Daoy (cell line): ENCODE data around the gene DBNDD1. TPM values are rescaled to one million over a fixed set of nuclear protein-coding genes. Genes with fewer than 3 reads are reported as not detected.
"Not testable (repeated sequence)": the region's sequence is repeated elsewhere in the genome, so short reads cannot be mapped to it uniquely, and the experiment has no call there.

Source experiments
- DNase-seq: peaks from one replicate; pipeline ENCODE4 v3.0.0-alpha.2; 2015; ENCODE audit warnings: low read depth
- total RNA-seq: library from RNA; depleted of rRNA; stranded (reverse); fragments of >200 nt; shearing (Covaris generic); gene quantifications from 2 replicates; pipeline ENCODE4 v1.2.3, GENCODE V29; 2014

DBNDD1 gene
- total RNA-seq, 1 experiment from 2014 or later = 2.6 TPM

DNA sequence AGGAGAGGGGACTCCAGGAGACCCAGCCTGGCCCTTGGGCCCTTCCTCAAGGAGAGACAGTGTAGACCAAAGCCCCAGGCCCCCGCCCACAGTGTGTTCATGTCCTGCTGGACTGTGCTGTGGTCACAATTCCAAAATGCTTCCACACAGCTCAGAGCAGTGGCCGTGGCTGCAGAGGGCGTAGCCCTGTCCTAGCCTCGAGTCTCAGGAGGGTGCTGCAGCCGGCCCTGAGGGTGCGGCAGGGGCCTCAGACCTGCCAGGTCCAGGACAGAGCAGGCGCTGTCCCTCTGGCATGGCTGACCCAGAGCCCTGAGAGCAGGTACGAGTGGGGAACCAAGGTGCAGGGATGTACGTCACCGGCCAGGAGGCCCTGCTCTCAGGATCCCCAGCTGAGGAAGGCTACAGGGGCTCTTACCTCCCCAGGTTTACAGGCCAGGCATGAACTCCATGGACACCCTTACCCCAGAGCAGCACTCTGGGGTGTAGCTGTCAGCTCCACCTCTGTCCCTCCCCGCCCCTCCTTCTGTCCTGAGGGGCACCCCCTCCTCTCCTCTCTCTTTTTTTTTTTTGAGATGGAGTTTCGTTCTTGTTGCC is 7.3 kb downstream of the DBNDD1 start:
- no peak for DNase-seq

DNA sequence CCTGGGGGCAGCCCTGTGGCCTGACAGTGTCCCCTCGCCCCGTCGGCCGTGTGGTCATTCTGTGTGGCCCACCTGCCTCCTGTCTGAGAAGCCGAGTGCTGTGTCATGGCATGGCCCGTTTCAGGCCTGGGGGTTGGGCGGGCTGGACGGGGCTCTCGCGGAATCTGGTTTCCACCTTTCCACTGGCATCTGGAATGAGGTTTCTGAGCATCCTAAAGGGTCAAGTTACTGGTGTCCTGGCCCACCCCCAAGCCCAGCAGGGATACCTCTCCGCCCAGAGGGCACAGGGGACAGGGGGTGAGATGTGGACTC is 7.8 kb downstream of the DBNDD1 start:
- DNase-seq = no peak

DNA sequence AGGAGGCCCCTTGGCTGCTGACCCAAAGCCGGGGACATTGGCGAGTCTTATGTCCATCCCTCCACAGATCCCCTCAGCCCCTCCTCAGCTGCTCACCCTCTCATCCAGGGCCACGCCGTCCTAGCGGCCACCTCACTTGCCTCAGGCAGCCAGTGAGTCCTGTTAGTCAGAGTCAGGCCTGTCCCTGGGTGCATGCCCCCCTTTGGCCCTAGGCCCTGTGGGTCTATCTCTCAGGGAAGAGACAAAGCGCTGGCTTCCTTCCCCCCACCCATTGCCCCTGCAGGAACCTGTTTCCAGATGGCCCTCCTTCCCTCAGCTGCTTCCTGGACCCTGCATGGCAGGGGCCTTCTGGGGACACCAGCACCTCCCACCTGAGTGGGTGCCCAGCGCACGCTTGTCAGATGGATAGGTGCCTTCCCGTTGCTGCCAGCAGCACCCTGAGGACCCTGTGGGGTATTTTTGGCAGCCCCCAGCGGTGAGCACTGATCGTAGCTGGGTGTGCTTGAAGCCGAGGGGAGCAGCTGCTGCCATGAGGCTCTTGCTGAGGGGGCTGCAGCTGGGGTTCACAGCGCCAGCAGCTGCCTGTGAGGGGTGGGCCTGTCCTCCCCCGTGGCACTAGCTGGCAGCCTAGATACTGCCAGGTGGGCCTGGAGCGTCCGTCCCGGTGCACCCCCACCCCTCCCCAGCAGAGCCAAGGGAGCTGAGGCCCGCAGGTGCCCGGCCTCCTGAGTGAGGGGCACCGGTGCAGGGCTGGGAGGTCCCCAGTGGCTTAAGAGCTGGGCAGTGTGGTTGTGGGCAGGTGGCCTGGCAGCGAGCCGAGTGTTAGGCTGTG is 8.4 kb downstream of the DBNDD1 start:
- DNase-seq = no peak

DNA sequence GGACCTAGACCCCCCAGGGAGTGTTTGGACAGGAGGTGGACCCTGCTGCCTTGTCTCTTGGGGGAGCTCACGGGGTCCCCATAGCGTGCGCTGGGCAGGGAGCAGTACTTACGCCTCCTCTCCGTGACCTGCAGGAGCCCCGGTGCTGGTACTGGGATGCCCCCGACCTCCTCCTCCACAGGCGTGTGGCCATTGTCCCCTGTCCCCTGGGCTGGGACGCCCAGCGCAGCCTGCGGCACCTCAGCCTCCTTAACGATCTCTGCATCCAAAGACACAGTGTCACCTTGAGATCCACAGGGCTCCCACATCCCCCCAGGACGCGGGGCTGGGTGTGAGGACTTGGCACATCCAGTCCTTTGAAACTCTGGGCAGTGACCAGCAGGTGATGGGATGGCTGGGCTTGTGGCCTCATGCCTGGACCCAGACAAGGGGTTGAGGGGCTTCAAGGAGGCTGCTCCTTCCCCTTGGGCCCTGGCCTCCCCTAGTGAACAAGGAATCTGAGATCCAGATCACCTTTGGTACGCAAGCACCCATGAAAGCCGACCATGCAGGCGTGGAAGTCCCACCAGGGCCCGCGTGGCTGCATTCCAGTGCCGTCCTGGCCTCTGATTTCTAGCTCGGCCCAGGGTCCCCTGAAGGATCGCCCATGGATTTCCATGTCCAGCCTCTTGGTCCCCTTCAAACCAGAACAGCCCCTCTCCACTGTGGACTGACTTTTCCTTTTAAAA is 9.9 kb downstream of the DBNDD1 start:
- no peak for DNase-seq

DNA sequence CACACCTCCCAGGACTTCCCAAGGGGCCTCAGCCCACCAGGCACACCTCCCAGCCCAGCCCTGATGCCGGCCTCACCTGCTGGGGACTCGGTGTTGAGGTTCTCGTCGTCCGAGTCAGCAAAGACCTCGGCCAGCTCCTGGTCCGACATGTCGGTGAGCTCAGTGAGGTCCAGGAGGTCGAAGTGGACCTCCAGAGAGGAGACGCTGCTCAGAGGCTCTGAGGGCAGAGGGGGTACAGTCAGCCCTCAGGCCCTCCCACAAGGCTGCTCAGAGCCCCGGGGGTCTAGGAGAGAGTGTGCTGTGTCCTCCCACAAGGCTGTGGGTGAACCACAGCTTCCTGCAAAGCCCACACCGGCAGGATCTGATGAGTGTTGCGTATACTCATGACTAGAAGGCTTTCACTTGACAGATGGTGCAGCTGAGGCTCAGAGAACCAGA is 10.5 kb downstream of the DBNDD1 start:
- peak; percentile 55 for DNase-seq

DNA sequence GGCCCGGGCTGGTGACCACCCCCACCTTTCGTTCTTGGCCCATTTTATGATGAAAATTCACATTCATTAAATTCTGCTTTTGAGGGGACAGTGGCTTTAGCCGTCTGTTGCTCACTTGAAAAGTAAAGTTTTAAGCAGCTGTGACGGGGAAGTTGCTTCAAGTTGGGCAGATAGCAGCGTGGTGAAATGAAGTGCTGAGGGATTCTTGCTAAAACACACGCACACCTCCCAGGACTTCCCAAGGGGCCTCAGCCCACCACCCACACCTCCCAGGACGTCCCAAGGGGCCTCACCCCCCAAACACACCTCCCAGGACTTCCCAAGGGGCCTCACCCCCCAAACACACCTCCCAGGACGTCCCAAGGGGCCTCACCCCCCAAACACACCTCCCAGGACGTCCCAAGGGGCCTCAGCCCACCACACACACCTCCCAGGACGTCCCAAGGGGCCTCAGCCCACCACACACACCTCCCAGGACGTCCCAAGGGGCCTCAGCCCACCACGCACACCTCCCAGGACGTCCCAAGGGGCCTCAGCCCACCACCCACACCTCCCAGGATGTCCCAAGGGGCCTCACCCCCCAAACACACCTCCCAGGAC is 11.5 kb downstream of the DBNDD1 start:
- not testable (repeated sequence) for DNase-seq

DNA sequence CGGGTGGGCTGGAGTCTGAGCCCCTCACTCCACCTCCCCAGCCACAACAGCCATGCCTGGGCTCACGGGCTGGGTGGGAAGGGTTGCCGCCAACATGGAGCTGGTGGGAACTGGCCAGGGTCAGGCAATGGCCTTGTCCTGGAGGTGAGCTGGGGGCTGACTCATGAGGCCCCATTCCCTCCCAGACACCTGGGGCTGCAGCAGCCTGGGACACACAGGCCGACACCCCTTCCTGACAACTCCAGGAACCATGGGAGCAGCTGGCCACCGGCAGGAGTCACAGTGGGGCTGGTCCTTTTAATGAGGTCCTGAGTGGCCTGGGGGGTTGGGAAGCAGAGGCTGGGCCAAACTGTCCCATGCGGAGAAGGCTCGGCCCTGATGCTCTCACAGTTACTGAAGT is 12.2 kb downstream of the DBNDD1 start:
- DNase-seq = no peak

- no peak for DNase-seq
These were observed 13.1 kb downstream of the DBNDD1 start for GRCh38 chr16:90005956-90006663.

GRCh38 chr16:90004577-90004976 is 14.7 kb downstream of the DBNDD1 start:
- no peak for DNase-seq

DNA sequence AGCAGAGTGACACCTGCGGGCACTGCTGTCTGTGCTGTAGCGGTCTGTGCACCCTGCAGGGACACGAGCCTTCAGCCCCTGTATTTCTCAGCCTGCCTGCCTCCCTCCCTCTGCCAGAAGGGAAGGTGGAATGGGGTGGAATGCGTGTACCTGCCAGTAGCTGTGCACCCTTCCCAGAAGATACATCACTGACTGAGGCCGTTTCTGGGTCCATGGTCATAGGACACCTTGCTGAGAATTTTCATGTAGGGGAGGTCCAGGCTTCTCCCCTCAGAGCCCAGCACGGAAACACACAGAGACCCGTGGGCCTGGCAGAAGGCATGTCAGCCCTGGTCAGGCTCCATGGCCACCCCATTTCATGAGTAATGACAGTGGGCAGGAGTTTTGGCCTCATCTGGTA is 16.5 kb downstream of the DBNDD1 start:
- no peak for DNase-seq

GRCh38 chr16:90001761-90002503 is 17.3 kb downstream of the DBNDD1 start:
- no peak for DNase-seq

DNA sequence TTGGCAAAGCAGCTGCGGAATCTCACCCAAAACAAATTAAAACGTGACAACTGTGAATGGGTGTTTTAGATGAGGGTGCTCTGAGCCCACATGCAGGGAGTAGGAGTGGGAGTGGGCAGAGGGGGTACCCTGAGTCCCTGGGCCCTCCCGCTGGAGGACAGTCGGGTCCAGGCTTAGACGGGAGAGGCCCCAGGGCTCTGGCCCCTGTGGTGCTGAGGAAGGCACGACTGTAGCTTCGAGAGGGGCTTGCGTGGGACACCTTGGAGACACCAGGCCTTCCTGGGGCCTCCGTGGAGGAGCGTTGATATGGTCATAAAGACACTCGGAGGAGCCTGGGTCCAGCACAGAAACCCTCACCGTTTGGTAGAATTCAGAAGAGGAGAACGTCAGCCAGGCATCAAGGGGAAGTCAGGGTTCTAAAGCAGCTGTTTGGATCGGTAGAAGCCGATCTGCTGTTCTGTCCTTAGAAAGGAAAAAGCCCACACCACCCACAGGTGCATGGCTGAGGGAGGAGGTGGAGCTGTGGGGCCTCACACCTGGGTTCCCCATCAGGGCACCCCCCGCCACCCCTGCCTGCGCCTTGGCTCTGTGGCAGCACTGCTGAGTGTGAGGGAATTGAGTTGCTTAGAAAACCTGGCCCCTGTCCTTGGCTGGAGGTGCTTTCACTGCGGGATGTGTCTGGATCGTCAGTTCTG is 18.4 kb downstream of the DBNDD1 start:
- no peak for DNase-seq

- DNase-seq = no peak
These were observed 19.3 kb downstream of the DBNDD1 start for GRCh38 chr16:89999831-90000574.

- no peak for DNase-seq
These were observed 23.1 kb downstream of the DBNDD1 start for GRCh38 chr16:89996178-89996489.

DNA sequence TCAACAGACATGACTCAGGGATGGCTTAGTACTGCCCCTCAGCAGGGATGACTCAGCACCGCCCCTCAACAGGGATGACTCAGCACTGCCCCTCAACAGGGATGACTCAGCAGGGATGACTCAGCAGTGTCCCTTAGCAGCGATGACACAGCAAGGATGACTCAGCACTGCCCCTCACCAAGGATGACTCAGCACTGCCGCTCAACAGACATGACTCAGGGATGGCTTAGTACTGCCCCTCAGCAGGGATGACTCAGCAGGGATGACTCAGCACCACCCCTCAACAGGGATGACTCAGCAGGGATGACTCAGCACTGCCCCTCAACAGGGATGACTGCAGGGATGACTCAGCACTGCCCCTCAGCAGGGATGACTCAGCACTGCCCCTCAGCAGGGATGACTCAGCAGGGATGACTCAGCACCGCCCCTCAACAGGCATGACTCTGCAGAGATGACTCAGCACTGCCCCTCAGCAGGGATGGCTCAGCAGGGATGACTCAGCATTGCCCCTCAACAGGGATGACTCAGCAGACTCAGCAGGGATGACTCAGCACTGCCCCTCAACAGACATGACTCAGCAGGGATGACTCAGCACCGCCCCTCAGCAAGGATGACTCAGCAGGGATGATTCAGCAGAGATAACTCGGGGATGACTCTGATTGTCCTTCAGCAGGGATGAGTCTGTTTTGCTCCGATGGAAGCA is 23.6 kb downstream of the DBNDD1 start:
- DNase-seq = peak; percentile 66

- DNase-seq = peak; percentile 52
These were observed 24.4 kb downstream of the DBNDD1 start for GRCh38 chr16:89994721-89995474.

DNA sequence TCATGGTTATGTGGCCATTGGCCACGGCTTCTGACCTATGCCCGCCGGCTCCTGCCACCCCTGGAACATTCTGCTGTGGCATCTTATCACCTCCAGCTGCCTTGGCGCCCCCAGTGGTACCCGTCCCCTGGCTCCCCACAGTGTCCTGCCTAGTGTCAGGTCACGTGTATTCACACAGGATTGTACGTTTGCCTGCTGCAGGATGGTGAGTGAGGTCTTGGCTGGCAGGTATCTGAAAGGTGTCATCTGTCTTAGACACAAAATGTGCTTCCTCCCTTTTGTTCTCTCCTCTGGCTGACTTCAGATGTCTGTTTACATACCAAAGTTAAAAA is 24.9 kb downstream of the DBNDD1 start:
- no peak for DNase-seq

DNA sequence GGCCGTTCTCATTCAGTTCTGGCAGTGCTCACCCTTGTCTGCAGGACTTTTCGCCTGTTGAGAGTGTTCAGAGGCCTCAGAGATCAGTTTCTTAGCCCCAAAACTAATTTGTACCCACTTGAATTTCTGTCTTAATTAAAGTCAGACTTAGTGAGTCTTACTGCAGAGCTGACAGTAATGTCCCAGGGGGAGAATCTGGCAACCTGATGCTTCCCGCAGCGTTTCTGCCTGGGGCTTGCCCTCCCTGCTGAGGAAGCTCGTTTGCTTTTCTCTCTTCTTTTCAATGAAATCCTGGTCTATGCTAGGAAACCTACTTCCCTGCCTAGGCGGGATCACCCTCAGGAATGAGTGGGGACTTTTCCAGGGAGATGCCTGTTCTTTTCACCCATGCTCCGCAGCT is 25.3 kb downstream of the DBNDD1 start:
- DNase-seq = no peak

- no peak for DNase-seq
These were observed 25.9 kb downstream of the DBNDD1 start for GRCh38 chr16:89993377-89993776.
